Renal pelvis (tissue), 4 donors: ENCODE data around the gene ATP8B2. TPM values are rescaled to one million over a fixed set of nuclear protein-coding genes. Genes with fewer than 3 reads are reported as not detected.
"Not testable (repeated sequence)": the region's sequence is repeated elsewhere in the genome, so short reads cannot be mapped to it uniquely, and the experiment has no call there.

Experiments
- DNase-seq: peaks from one replicate; pipeline ENCODE4 v3.0.0-alpha.2; 2013
- polyA plus RNA-seq, 3 donors: library from polyadenylated mRNA; unstranded; fragments of 120-200 nt; gene quantifications; one replicate each; pipeline ENCODE4 v1.2.1, GENCODE V29; 2013; ENCODE audit not compliant: insufficient read length in 3 of 3

The ATP8B2 gene
- polyA plus RNA-seq, 3 donors, result 26.2 to 30.1 (median 27.2) TPM

- DNase-seq, result no peak
Measured at GRCh38 chr1:154346276-154346917, 21.1 kb downstream of the ATP8B2 start.

GRCh38 chr1:154347961-154348360 lies 22.6 kb downstream of the ATP8B2 start:
- no peak for DNase-seq

GRCh38 chr1:154348429-154349076 lies 23.2 kb downstream of the ATP8B2 start:
- no peak for DNase-seq

- no peak for DNase-seq
Measured at GRCh38 chr1:154349121-154349520, 23.8 kb downstream of the ATP8B2 start.

- DNase-seq, result no peak
Measured at GRCh38 chr1:154350383-154350782, 25.1 kb downstream of the ATP8B2 start.

- no peak for DNase-seq
Measured at GRCh38 chr1:154351363-154352068, 26.2 kb downstream of the ATP8B2 start.

GRCh38 chr1:154352245-154352580 lies 26.9 kb downstream of the ATP8B2 start:
- no peak for DNase-seq

- no peak for DNase-seq
Measured at GRCh38 chr1:154352581-154353459, 27.5 kb downstream of the ATP8B2 start.

- DNase-seq, result no peak
Measured at GRCh38 chr1:154353460-154353904, 28.2 kb downstream of the ATP8B2 start.

- DNase-seq, result no peak
Measured at GRCh38 chr1:154353966-154354365, 28.6 kb downstream of the ATP8B2 start.

GRCh38 chr1:154358519-154358918 lies 33.2 kb downstream of the ATP8B2 start:
- DNase-seq, result no peak

GRCh38 chr1:154360288-154360687 lies 35.0 kb downstream of the ATP8B2 start:
- no peak for DNase-seq

- DNase-seq, result not testable (repeated sequence)
Measured at GRCh38 chr1:154360881-154361280, 35.6 kb downstream of the ATP8B2 start.

GRCh38 chr1:154361357-154361756 lies 36.0 kb downstream of the ATP8B2 start:
- no peak for DNase-seq

GRCh38 chr1:154371436-154371835 lies 46.1 kb downstream of the ATP8B2 start:
- DNase-seq, result no peak

- DNase-seq, result not testable (repeated sequence)
Measured at GRCh38 chr1:154373777-154374357, 48.5 kb downstream of the ATP8B2 start.

GRCh38 chr1:154379301-154379700 lies 54.0 kb downstream of the ATP8B2 start:
- DNase-seq, result no peak

- no peak for DNase-seq
Measured at GRCh38 chr1:154384650-154385489, 59.5 kb downstream of the ATP8B2 start.

GRCh38 chr1:154386643-154387352 lies 61.5 kb downstream of the ATP8B2 start:
- DNase-seq, result no peak
